Prostate gland (tissue), 2 donors: Measurements from ENCODE around the gene KCNQ1.

Experiments
- POLR2A ChIP-seq: fragments of 450-650 bp; IDR thresholded peaks from one replicate; pipeline ENCODE4 v1.6.1; 2016; ENCODE audit warnings: antibody characterized with exemption, mild to moderate bottlenecking
- TF ChIP-seq, protein P1 (sequence below), 4 experiments: fragments of 200-600 bp in 2 of 4; fragments of 450-650 bp in 2 of 4; sonication (generic) in 2 of 4; IDR thresholded peaks; 1 replicate in 3 of 4; 2 replicates in 1 of 4; pipeline ENCODE4 v1.5.1; 2016 to 2019; ENCODE audit warnings: antibody characterized with exemption in 4 of 4, mild to moderate bottlenecking in 2 of 4, moderate library complexity in 2 of 4

DNA sequence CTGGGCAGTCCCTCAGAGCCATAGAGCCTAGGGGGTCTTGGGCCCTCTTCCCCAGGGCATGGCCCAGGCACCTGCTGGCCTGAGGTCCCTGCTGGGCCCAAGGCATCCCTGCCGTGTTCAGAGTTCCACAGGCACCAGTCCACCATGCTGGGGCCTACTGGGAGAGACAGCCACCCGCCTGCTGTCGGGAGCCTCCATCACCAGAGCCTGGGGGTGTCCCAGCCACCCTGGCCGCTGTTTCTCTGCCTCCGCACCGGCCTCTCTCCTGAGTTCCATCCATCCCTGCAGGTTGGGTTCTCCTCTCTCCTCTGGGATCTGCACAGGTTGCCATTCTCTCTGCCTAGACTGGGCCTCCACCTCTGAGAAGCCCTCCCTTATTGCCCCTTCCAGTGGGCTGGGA, 68.6 kb downstream of the KCNQ1 start:
- TF ChIP-seq, protein P1, sequence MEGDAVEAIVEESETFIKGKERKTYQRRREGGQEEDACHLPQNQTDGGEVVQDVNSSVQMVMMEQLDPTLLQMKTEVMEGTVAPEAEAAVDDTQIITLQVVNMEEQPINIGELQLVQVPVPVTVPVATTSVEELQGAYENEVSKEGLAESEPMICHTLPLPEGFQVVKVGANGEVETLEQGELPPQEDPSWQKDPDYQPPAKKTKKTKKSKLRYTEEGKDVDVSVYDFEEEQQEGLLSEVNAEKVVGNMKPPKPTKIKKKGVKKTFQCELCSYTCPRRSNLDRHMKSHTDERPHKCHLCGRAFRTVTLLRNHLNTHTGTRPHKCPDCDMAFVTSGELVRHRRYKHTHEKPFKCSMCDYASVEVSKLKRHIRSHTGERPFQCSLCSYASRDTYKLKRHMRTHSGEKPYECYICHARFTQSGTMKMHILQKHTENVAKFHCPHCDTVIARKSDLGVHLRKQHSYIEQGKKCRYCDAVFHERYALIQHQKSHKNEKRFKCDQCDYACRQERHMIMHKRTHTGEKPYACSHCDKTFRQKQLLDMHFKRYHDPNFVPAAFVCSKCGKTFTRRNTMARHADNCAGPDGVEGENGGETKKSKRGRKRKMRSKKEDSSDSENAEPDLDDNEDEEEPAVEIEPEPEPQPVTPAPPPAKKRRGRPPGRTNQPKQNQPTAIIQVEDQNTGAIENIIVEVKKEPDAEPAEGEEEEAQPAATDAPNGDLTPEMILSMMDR (IDR thresholded peaks at IDR 0.05), result no peak
- TF ChIP-seq POLR2A, result no peak
